ENCODE data around the gene ORAI2. TPM values are rescaled to one million over a fixed set of nuclear protein-coding genes. Genes with fewer than 3 reads are reported as not detected.
"Not testable (repeated sequence)": the region's sequence is repeated elsewhere in the genome, so short reads cannot be mapped to it uniquely, and the experiment has no call there.

ORAI2 gene
- total and polyA plus RNA-seq, 9 donors = 3.2 to 18.9 (median 15.6) TPM

GRCh38 chr7:102478314-102479208, 45.2 kb downstream of the ORAI2 start, which contains the start of gene POLR2J:
TSS of gene POLR2J (minus strand) at chr7:102478922. CDS start at chr7:102478860, 62 bp downstream.
- intact Hi-C loops (cut with DNase I); H3K9me3 ChIP-seq; H3K27me3 ChIP-seq; H3K36me3 ChIP-seq; H3K27ac ChIP-seq; H3K4me1 ChIP-seq (ENCODE audit: insufficient read depth): not testable (repeated sequence)
- peak; percentile 13 to 37 (median 22) for TF ChIP-seq CTCF (IDR thresholded peaks at IDR 0.05)
- 0 to 1% (median 1%) methylated on average over 27 to 59 of the region's 72 CpGs for WGBS, 3 donors
- DNase-seq = peak; percentile 75 to 95 (median 94)
- peak within 1 kb of the TSS; percentile 49 for H3K4me3 ChIP-seq

DNA sequence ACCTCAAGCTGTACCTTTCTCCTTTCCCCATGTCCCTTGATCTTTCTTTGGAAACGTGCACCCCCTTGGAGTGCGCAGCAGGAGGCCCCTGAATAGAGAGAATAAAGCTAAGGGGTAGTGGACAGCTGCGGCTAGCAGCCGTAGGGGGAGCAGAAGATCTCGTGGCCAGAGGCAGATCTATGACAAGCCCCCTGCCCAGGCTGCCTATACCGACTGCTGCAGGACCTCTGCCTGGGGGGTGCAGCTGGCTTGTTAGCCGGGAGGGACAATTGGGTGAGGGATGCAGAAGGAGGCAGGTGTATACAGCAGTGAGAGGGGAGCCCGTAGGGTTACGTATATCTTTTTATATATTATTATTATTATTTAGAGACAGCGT, 45.8 kb downstream of the ORAI2 start:
- H3K36me3 ChIP-seq; DNase-seq; intact Hi-C loops (cut with DNase I); H3K9me3 ChIP-seq; H3K4me1 ChIP-seq (ENCODE audit: insufficient read depth); H3K27ac ChIP-seq; H3K27me3 ChIP-seq; H3K4me3 ChIP-seq: not testable (repeated sequence)
- 0% methylated on average over 2 of the region's 10 CpGs; no CpG with 5 or more reads in 2 of the 3 donors for WGBS, 3 donors

GRCh38 chr7:102479982-102480637, 46.7 kb downstream of the ORAI2 start:
- WGBS, 3 donors = 2 to 6% (median 6%) methylated on average over 6 to 8 of the region's 11 CpGs
- H3K27ac ChIP-seq; intact Hi-C loops (cut with DNase I); H3K4me3 ChIP-seq; H3K27me3 ChIP-seq; H3K9me3 ChIP-seq; H3K4me1 ChIP-seq (ENCODE audit: insufficient read depth); H3K36me3 ChIP-seq: not testable (repeated sequence)
- peak in 2 of 3 donors; percentile 37 to 45 for TF ChIP-seq CTCF (IDR thresholded peaks at IDR 0.05)
- DNase-seq = peak; percentile 21 to 69 (median 50)

GRCh38 chr7:102481962-102482361, 48.6 kb downstream of the ORAI2 start:
- whole genome bisulfite sequencing, 3 donors = no CpG with 5 or more reads among the region's 10 CpGs
- H3K36me3 ChIP-seq; H3K4me1 ChIP-seq (ENCODE audit: insufficient read depth); H3K4me3 ChIP-seq; H3K27ac ChIP-seq; H3K27me3 ChIP-seq; intact Hi-C loops (cut with DNase I); H3K9me3 ChIP-seq: not testable (repeated sequence)
- peak in 1 of 5 donors; percentile 21 for DNase-seq

GRCh38 chr7:102484317-102484716, 50.9 kb downstream of the ORAI2 start:
- H3K4me3 ChIP-seq; intact Hi-C loops (cut with DNase I); H3K9me3 ChIP-seq; DNase-seq; H3K27ac ChIP-seq; H3K27me3 ChIP-seq; H3K4me1 ChIP-seq (ENCODE audit: insufficient read depth); H3K36me3 ChIP-seq: not testable (repeated sequence)
- no CpG with 5 or more reads among the region's 5 CpGs for WGBS, 3 donors

GRCh38 chr7:102490529-102491075, 57.2 kb downstream of the ORAI2 start:
- 88 to 100% (median 94%) methylated on average over 3 of the region's 12 CpGs for WGBS, 3 donors
- intact Hi-C loops (cut with DNase I); H3K4me3 ChIP-seq; H3K27ac ChIP-seq; H3K36me3 ChIP-seq; H3K27me3 ChIP-seq; H3K9me3 ChIP-seq; H3K4me1 ChIP-seq (ENCODE audit: insufficient read depth): not testable (repeated sequence)
- DNase-seq = peak; percentile 13 to 54 (median 35)

DNA sequence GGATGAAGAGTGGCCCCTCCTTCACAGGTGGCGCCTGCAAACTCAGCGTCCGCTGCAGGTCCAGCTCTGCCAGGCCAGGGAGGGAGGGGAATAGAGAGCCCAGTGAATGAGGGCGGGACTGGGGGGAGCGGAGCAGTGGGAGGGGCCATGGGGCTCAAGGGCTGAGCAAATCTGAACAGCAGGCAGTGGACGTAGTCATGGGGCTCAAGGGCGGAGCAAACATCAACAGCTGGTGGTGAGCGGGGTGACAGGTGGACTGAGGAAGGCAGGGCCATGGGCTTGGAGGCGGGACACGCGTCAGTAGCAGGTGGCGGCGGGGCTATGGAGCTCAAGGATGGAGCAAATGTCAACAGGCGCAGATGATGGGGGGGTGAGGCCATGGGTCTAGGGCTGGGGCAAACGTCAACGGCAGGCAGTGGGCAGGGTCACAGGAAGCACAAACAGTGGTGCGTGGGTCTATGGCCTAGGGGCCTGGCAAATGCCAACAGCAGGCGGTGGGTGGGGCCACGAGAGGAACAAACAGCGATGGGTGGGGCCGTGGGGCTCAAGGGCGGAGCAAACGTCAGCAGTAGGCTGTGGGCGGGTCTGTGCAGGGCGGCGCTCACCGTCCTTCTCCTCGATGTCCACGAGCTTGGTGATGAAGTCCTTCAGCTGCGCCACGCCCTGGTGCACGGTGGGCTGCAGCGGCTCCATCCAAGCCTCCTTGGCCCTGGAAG, 60.0 kb downstream of the ORAI2 start:
- DNase-seq; H3K4me3 ChIP-seq; H3K9me3 ChIP-seq; H3K27me3 ChIP-seq; H3K27ac ChIP-seq; H3K36me3 ChIP-seq; H3K4me1 ChIP-seq (ENCODE audit: insufficient read depth); intact Hi-C loops (cut with DNase I): not testable (repeated sequence)
- 80% methylated on average over 4 of the region's 33 CpGs; no CpG with 5 or more reads in 2 of the 3 donors for WGBS, 3 donors

GRCh38 chr7:102494026-102494425, 60.7 kb downstream of the ORAI2 start:
- WGBS, 3 donors = 84 to 100% methylated on average over 2 to 8 of the region's 15 CpGs; no CpG with 5 or more reads in 1 of the 3 donors
- H3K4me1 ChIP-seq (ENCODE audit: insufficient read depth); H3K27me3 ChIP-seq; H3K27ac ChIP-seq; H3K36me3 ChIP-seq; H3K4me3 ChIP-seq; H3K9me3 ChIP-seq; intact Hi-C loops (cut with DNase I): not testable (repeated sequence)
- peak in 2 of 5 donors; percentile 9 to 19 for DNase-seq

DNA sequence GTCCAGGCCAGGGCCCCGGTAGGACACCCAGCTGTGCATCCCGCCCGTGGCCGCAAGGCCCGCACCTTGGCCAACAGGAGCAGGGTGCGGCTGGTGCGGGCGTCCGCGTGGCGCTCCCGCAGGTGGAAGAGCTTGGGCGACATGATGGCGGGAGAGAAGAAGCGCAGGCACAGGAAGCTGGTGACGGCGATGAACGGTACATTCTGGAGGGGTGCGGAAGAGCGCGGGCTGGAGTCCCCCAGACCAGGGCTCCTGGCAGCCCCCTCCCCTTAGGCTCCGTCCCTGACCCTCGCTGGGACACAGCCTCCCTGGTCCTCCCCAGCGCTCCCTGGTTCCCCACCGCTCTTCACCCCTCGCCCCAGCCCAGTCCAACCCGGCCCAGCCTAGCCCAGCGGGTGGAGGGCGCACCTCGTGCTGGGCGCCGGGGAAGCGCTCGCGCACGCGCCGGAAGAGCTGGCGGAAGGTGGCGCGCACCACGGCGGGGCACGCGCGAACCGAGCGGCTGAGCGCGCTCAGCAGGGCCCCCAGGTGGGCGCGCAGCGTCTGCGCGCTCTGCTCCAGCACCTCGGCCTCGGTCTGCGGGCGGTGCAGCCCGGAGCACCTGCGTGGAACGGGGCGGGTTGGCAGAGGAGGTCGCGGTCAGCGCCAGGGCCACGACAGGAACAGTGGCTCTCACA, 61.2 kb downstream of the ORAI2 start:
- WGBS, 3 donors = no CpG with 5 or more reads among the region's 67 CpGs
- H3K27ac ChIP-seq; H3K4me1 ChIP-seq (ENCODE audit: insufficient read depth); H3K27me3 ChIP-seq; intact Hi-C loops (cut with DNase I); H3K4me3 ChIP-seq; H3K36me3 ChIP-seq; H3K9me3 ChIP-seq; DNase-seq: not testable (repeated sequence)
